GM19239 (cell line): ENCODE data around the gene SPTBN1.

Experiments used
- DNase-seq: peaks from one replicate; pipeline ENCODE4 v3.0.0; 2011; ENCODE audit warnings: low spot score; ENCODE audit not compliant: insufficient read length
- FAIRE-seq: peaks from 2 replicates; lab custom pipeline; 2011; peaks lifted over from hg19 to GRCh38; lab: Jason Lieb, UNC

SPTBN1 gene

DNA sequence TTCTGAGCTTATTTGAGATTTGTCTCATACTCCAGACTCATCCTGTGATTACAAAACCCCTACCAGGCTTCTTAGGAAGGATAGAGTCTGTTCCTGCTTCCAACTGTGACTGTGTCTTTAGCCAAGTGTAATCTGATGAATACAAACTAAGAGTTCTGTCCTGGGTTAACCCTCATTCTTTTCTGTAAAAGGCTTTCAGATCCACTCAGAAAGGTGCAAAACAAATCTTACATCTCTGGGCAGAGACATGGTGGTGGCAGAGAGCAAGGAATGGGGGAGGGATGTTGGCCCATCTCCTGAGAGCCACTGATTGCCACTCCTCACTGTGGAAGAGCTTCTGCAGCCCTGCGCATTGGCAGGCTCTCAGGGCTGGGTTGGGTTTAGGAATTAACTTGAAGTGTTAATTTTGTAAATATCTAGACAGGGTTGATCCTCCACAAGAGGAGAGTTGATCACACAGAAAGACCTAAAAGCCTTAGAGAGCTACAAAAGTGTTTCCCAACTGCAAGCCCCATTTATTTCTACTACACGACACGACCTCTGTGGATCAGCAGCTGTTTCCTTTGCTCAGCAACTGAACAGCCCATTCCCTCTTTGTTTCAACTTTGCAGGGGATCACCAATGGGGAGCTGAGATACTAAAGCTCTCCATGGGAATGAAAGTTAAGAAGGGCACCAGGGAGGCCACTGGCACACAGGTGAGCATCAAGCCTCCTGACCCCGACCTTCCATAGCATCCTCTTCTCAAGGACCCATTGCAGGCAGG lies 23.7 kb upstream of the SPTBN1 start:
- FAIRE-seq, result no peak

DNA sequence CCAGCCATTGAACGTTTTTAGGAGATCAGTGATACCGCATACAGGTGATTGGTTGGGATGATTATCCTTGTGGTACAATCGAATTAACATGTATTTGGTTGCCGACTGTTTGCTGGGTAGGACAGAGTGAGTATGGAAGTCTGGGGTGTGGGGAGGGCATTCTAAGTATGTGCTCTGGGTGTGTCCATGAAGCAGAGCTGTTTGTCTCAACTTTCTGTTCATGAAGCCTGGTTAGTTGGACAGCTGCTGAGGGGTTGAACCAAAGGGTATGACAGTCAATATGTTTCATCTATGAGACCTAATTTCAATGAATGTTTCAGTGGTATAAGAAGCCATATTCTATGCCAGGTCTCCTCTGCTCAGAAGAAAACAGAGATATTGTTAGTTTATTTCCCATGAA lies 21.9 kb upstream of the SPTBN1 start:
- DNase-seq, result no peak
- no peak for FAIRE-seq

More for the DNA sequence above, 23.7 kb upstream of the SPTBN1 start:
- DNase-seq, result no peak

DNA sequence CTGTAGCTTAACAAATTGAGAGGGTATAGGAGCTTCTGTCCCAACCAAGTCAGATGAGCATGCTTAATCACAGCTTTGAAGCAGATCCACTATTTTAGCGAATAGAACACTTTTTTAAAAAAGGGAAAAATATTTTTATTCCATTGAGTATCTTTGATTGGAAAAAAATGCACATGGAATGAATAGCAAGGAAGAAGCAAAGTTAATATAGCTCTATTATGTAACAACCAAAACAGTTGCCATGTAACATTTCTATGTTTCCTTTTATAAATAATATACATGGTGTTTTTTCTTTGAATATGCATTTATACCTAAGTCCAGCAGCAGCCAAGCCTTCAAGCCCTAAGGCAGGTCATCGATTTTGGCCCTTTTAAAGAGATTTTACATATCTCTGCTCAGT lies 21.4 kb upstream of the SPTBN1 start:
- FAIRE-seq, result no peak

DNA sequence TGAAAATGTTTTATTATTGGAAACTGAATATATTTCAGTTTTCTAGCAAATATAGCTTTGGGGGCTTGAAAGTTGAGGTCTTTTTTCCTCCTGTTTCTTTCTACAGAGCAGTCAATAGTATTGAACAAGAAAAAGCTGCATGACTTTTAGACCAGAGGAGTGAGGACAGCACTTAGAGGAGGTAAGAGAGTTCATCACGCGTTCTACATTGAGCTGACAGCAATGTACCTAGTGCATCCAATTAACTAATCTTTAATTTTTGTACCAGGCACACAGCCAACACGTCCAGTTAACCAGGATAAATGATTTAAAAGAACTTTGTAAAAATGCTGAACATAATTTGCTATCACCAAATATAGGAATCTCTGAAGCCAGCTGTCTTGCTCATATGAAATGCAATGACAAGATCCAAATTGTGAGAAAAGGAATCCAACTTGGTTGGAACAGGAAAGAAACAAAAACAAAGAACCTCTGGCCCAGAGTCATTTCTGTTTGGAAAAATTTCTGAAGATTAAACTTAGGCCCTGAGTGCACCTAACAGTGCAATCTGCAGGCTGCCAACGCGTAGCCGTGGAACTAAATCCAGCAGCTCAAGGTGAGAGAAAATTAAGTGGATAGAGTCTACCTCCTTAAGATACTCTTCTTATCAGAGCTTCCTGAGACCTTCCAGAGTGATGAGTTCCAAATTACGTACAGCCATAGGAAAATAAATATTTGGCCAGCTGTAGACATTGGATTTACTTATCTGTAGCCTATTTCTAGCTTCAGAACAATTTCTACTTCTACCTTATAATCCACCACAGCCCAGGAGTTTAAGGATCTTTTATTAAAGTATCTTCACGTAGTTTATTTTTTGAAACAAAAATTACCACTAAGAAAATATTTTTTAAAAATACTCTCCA lies 20.6 kb upstream of the SPTBN1 start:
- FAIRE-seq (no peak), DNase-seq (no peak)

More for the DNA sequence above, 21.4 kb upstream of the SPTBN1 start:
- no peak for DNase-seq

DNA sequence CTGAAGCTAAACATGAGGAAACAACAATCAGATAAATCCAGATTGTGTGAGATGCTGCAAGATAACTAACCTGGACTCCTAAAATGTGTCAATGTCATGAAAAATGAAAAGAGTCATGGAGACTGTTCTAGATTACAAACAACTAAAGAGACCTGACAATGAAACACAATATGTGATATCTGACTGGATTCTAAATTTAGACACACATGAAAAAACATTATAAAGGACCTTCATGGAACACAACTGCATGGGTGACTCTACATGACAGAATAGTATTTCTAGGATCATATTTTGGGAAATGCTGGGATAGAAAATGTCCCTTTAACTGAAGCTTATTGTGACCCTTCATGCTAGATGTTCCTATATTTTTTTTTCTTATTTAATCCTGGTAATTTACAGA lies 18.5 kb upstream of the SPTBN1 start:
- FAIRE-seq, result no peak

DNA sequence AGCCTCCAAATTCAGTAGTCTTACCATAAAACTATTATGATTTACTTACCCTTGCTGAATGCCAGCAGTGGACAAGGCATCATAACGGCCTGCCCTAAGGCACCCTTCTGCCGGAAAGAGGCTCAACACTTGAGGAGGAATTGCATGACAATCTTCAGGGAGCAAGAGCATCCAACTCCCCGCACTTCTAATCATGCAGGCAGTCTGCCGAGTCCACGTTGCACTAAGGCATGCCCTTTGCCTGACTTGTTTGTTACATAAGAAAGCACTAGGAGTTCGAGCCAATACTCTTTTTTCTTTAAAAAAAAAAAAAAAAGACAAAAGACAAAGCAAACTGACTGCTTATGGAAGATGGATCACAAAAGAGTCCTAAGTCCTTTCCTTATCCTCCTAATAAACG lies 17.9 kb upstream of the SPTBN1 start:
- no peak for DNase-seq
- FAIRE-seq, result no peak

More for the DNA sequence above, 18.5 kb upstream of the SPTBN1 start:
- no peak for DNase-seq

DNA sequence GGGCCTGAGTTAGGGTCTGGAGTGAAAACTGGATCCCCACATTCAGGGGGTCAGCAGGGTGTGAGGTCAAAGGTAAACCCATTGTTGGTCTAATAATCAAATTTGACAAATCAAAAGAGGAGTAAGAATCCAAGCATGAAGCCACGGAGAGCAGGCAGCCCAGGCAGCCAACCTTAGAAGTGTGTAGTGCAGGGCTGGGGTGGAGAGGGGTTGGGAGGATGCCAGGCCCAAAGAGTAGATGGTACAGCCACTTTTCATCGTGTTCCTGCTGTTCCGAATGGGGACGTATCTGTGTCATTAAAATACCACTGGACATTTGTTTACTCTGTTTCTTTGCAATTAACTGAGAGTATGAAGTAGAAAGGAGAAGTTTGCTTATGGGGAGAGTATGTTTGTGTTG lies 16.5 kb upstream of the SPTBN1 start:
- no peak for FAIRE-seq
- DNase-seq, result no peak

DNA sequence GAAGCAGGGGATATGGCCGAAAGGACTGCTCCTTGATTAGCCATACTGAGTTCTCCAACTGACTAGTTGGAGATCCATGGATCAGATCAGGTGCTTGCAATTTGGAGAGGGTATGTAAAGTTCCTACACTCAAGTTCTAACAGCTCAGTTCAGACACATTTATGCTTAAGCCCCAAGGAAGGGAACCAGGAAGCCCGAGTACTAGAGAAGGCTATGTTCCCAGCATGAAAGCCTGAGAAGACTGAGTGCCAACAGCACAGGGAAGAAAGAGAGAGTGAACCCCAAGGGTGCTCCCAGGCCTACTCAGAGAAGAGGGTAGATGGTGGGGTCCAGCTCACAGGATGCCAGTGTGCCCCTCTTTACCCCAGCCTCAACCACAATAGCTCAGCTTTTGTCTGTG lies 16.1 kb upstream of the SPTBN1 start:
- no peak for DNase-seq
- no peak for FAIRE-seq

DNA sequence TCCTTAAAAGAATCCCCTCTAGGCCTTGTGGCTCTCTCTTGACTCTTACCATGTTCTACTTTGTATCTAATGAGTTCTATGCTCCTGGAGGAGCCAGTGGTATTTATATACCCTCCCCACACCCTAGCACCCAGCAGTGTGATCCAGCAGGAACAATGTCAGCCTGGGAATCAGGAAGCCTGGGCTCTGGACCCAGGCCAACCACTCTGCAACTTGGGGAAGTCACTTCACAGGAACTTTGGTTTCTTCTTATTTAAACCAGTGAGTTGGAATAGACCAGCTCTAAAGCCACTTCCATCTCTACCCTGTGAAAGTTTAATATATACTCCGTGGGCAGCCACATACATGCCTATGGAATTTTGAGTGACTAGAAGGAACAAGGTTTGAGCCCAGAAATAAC lies 11.6 kb upstream of the SPTBN1 start:
- no peak for FAIRE-seq
- no peak for DNase-seq

DNA sequence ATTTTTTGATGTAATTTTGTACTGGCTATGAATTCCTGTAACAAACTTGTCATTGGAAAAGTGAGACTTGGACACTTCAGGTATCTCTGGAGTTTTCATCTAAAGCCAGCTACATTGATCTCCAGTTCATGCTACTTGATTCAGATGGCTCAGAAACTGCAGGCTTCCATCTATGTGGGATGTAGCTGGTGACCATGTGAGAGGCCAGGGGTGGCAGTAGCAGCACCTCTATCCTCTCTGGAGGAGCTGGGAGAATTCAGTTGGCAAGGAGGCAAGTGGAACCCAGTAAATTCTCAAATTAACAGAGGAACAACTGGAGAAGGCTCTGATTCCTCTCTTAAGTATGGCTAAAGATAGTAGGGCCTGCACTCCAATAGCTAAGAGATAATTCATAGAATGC lies 10.0 kb upstream of the SPTBN1 start:
- DNase-seq (no peak), FAIRE-seq (no peak)

DNA sequence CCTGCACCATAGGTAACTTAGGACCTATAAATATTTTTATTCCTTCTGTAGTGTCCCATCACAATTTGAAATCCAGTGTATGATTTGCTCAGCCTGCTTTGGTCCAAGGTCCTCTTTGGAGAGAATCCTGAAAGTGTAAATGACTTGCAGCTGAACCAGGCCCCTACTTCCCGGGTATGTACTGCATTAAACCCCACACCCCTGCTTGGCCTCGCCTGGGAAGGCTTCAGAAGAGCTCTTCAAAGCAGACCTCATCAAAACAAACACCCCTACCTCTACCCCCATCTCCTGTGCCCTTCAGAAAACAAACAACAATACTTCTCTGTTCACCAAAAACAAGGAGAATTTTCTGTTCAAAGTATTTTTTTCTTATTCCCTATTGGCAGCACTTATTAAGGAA lies 9.5 kb upstream of the SPTBN1 start:
- FAIRE-seq (no peak), DNase-seq (no peak)

DNA sequence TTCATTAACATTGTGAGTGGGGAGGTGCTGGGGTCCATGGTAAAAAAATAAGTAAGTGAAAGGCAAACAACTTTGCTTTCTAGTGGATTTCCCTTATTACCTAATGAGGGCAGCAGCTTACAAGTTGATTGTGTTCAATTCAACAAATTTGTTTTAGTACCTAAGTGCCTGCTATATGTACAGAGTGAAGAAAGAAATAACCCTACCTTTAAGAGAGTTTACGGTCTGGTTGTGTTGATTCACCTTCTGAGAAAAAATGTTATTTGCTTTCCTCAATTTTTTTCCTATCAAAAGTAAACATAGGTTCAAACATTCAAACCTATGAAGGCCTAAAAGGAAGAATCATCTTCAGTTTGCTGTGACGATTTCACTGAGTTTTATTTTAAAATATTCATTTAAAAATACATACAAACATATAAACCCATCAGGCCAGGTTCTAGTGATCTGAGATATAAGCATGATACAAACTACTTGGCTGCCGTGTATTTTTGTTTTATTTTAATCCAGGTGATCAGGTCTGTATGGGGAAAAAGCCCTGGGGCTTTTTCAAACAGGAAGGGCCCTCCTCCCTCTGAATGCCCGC lies 1.5 kb upstream of the SPTBN1 start:
- no peak for FAIRE-seq
- no peak for DNase-seq

DNA sequence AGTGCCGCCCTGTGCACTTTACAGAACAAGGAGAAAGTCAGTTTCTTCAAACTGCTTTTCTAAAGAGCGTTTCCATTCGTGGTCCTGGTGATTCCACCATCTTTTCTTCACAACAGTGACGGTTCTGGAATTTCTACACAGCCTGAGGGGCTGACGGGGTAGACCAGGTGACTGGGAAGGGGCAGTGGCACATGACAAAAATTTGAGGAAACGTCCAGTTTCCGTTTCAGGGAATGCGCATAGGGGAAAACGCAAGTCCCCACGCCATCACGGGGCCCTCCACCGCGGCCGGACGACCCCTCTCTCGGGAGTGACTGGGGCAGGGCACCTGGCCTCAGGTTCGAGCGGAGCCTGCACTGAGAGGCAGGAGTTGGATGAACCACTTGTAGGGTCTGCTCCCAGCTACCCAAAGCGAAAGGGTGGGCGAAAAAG lies 980 bp upstream of the SPTBN1 start:
- DNase-seq (no peak), FAIRE-seq (no peak)

DNA sequence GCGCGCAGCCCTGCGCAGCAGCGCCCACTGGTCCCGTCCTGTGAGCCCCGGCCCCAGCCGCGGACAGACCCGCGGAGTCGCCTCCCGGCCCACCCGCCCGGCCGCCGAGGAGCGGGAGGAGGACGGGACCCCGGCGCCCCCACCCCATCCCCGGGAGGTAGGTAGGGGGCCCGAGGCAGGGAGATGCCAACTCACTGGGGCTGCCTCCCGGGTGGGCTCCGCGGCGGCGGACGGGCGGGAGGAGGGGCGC lies 160 bp downstream of the SPTBN1 start:
- no peak for FAIRE-seq
- no peak for DNase-seq

DNA sequence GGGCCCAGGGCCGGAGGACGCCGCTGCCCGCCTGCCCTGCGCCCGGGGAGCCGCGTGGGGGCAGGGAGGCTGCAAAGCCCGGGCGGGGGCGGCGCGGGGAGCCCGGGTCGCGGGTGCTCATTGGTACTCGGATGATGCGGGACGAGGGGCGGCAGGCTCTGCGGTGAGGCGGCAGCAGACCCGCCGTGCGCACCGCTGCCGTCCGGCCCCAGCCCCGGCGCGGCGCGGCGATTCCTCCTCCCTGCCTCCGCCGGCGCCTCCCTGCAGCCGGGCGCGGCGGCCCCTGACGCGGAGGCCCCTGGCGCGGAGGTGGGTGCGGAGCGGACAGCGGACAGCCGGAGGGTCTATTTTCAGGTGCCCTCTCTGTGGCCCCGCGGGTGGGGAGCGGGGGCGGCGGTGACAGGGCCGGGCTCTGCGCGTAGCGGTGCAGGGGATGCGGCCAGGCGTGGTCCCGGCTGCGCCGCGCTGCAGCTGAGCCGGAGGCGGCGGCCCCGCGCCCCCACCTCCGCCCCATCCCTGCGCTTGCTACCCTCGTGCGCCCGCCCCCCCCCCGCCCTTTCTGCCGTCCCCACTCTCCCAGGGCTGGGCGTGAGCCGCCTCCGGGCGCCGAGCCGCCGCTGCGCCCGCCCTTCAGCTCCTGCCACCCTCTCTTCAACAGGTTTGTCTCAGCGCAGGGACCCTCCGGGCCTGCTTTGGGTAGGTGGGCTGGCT lies 640 bp downstream of the SPTBN1 start:
- DNase-seq (no peak), FAIRE-seq (no peak)

DNA sequence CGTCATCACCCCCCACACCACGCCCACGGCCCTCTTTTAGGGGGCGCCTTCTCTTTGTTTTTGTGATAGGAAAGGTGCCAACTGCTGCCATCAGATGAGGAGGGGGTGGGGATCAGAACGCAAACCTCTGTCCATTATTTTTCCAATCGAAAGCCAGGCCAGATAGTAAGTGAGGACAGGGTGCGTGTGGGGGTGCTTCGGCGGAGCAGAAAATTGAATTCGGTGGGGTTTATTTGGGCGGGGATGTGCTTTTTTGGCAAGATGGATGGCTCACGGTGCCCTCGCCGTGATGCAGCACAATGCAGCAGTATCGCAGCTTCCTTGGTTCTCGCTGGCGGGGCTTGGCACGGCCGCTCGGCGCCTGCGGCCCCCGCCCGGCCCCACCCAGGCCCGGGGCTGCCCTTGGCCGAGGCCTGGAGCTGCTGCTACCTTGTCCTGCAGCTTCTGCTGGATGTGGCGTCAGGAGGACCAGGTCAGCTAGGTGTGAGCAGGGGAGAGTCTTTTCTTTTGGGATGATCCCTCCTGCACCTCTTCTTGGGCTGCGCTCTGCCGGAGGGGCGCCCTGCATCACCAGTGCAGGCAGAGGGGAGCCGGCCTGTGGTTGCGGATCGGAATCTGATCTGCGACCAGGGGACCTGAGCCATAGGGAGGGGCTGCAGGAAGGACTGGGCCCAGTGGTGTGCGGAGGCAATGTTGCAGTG lies 1.3 kb downstream of the SPTBN1 start:
- DNase-seq (no peak), FAIRE-seq (no peak)

DNA sequence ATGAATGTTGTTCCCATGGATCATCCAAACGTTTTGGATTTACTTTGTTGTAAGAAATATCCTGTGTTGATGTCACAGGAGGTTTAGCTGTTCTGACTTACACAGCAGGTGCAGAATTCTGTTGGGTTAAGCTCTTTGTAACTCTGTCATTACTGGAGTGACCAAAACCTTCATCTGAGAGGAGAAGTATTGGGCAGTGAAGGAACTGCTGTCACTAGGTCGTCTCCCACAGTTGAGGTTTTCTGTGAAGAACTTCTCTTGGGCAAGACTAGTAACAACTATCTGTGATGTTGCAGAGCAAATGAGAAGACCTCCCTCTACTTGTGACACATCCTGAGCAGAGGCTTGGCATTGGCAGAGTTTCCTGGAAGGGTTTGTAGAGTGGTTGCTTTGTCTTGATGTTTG lies 2.9 kb downstream of the SPTBN1 start:
- FAIRE-seq (no peak), DNase-seq (no peak)

DNA sequence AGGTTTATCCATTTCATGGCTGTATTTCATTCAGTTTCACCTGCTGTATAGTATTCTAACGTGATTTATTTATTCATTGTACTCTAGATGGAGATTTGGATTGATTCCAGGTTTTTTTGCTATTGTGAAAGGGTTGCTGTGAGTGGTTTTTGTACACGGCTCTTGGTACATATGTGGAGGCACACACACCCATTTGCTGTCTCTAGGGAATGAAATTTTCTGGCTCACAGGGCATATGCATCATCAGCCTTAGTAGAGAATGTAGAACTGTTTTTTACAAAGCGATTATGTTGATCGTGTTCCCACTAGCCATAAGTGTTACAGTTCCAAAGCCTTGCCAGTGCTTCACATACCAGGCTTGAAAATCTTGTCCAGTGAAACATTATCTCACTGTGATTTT lies 5.1 kb downstream of the SPTBN1 start:
- DNase-seq (no peak), FAIRE-seq (no peak)

DNA sequence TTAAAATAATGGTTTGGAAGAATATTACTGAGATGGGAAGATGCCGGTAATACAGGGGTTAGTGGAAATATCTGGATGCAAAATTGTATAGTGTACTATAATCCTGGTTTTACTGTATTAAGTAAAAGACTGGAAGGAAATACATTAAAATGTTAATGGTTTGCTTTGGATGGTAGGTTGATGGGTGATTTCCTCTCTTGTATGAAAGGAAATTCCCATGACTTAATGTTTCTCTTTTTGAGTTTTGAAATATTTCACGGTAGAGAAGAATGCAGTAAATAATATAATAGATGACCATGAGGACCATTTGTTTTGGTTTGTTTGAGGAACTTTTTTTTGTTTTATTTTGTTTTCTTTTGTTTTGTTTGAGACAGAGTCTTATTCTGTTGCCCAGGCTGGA lies 8.2 kb downstream of the SPTBN1 start:
- no peak for FAIRE-seq
- no peak for DNase-seq

DNA sequence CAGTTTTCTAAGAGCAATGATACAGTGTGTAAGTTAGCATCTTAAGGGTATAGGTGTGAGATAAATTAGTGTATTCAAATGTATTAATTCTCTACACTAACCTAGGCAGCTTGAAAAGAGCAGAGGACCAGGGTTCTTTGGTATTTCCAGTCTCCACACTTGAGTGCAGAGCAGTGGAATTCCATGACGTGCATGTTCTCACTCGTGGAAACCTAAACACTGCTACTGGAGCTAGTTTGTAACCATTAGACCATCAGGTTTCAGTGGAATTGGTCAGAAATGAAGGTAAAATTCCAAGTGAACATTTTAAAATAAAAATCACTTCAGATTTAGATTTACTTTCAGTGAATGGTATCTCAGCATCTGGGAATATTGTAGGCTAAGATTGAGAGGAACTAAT lies 9.0 kb downstream of the SPTBN1 start:
- FAIRE-seq (no peak), DNase-seq (no peak)
